ENCODE data around the gene LCK.
"Not testable (repeated sequence)": the region's sequence is repeated elsewhere in the genome, so short reads cannot be mapped to it uniquely, and the experiment has no call there.

The LCK gene

DNA sequence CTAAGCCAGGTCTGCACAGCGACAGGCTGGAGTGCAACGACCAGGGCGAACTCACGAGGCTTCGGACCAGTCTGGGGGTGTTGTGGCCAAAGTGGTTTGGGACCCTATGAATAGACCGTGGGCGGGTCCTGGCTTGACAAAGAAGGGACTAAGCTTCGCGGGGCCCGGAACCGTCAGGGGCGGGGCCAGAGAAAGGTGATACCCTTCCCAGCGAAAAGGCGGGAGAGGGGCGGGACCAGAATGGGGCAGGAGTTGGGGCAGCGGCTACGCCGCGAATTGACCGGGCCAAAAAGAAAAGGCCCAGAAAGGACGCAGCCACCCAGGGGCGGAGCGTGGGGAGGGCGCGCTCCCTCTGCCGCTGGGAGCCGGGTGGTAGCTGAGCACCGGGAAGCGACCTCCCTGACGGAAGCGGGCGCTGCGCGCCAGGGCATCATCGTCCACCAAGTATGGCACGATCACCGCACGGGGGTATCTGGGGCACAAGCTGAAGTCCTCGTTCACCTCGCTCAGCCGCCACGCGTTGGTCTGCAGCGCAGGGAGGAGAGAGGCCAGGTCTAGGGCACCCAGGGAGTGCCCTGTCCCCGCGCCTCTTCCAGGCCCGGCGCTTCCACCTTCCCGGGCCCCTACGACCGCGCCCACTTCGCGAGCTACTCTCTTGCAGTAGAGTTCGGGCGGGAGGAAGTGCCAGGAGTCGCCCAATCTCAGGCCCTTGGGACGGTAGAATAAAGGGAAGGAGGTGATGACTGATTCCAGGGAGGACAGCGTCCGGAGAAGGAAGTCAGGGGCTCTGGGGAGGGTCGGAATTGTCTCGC lies 10.7 kb upstream of the LCK start:
- peak; percentile 67 for DNase-seq

DNA sequence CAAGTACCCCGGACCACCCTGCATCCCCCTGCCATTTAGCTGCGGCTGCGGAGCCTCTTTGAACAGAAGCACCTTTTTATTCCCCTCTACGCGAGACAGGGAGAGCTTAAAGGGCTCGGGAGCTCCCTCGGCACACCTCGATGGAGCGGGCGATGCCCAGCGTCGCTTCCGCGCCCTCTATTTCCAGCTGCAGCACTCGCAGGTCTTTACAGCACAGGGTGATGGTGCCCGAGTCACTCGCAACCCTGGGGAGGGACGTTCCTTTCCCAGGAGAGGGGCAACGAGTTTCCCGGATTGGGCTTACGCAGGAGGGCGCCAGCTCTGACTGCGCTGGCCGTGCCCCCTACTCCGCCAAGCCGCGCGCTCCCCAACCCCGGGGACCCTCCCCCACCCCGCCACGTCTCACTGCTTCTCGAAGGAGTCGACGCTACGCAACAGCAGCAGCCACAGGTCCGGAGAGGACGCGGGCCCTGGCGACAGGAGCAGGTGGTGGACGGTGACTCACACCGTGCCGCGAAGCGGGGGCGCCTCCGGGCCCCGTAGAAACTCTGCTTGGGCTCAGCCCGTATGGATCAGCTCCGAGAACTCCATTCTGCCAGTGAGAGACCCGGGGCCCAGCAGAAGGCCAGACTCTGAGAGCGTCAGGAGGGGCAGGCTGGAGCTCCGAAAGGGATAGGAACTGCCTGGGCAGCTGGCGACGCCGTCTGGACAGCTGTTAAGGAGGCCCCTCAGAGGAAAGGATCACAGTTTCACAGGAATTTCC lies 9.9 kb upstream of the LCK start:
- peak; percentile 38 for DNase-seq

DNA sequence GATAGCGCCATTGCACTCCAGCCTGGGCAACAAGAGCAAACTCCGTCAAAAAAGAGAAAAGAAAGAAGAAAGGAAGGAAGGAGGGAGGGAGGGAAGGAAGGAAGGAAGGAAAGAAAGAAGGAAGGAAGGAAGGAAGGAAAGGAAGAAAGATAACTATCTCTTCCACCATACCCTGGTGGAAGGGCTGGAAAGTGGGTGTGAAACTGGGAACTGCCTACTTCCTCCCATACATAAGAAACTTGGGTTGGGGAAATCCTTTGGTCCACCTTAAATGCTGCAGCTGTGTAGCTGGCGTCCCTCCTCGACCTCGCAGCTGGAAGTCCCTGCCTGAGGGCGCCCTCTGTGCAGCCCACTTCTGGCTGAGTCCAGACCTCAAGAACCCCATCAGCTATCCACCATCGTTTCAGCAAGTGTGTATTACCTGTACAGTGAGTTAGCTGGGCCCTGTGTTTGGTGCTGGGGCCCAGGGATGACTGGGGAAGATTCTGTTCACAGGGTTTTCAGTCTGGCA lies 8.7 kb upstream of the LCK start:
- no peak for DNase-seq

DNA sequence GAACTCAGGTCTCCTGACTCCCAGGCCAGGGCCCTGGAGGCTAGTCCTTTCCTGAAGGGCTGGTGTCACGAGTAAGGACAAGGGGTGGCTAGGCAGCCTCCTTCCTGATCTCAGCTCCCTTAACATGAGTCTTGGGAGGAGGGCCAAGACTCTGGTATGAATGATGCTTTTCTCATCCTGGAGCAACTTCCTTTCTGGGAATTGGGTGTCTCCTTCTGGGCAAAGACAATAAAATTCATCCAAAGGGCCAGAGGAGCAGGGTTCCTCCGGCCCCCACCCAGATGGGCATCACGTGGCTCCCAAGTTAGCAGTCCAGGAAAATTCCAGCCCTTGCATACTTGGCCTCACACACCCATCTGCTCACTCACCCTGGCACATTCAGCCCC lies 4.2 kb upstream of the LCK start, which contains the start of gene FAM167B:
FAM167B (plus strand) TSS at position 335 of the 386 bp plus-strand sequence. CDS start 200 bp downstream, outside the sequence.
- no peak for DNase-seq

DNA sequence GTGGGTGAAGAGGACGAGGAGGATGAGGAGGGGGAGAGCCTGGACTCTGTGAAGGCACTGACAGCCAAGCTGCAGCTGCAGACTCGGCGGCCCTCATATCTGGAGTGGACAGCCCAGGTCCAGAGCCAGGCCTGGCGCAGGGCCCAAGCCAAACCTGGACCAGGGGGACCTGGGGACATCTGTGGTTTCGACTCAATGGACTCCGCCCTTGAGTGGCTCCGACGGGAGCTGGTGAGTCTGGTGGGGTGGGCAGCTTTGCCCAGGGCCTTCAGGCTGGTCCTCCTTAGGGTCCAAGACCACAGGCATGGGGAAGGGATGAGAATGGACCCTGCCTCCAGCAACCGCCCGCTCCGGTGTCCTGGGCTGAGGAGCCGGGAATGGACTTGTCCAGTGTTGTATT lies 3.6 kb upstream of the LCK start:
- DNase-seq: no peak

DNA sequence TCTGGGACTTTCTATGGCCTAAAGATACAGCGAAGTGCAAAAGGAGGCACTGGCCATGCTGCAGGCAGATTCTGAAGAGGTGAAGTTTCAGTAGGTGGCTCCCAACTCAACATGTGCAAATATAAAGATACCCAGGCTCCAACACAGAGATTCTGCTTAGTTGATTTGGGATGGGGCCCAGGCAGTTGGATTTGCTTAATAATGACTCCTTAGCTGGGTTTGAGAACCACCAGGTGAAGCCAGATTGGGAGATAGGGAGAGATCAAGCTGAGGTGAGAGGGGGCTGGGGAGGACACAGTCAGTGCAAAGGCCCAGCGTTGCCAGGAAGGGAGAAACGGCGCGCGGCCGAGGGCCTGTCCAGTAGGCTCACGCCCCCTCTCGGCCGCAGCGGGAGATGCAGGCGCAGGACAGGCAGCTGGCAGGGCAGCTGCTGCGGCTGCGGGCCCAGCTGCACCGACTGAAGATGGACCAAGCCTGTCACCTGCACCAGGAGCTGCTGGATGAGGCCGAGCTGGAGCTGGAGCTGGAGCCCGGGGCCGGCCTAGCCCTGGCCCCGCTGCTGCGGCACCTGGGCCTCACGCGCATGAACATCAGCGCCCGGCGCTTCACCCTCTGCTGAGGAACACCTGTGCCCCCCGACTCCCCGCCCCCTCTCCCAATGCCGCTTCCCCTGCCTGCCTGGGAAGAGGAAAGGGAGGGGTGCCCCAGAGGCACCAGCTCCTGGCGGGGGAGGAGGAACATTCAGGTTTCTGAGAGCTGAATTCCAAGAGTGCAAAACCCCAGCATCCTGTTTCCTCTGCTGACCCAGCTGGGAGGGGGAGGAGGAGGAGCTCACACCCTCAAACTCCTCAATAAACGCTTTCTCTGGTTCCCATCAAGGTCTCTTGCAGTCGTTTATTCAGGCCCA lies 2.8 kb upstream of the LCK start:
- DNase-seq: peak; percentile 80

DNA sequence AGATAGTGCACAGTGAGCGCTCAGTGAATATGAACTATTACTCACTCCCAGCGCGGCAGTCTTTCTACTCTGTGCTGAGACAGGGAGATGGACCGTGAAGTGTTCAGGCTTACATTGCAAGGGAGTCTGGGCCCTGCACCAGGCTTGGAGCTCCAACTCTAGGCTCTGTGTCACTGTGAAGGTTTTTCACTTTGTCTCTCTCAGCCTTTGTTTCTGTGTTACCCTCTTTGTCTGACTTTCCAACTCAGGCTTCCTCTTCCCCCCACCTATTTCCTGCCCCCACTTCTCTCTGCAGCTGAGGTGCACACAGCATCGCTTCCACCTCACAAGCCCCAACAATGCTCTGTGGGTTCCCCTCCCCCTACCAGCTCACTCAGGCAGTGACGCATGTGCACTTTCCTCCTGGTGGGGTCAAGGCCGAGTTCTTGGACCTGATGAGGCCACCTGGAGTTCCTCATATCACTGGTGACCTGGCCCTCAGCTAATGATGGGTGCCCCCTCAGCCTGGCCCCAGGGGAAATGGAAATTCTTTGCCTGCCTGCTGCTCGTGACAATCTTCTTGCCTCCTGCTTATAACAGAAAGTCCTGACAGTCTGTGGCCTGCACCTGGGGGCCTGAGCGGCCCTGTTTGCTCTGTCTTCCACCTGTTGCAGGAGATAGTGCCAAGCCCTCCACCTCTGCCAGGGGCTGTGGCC lies 1.1 kb upstream of the LCK start:
- DNase-seq: peak; percentile 89

DNA sequence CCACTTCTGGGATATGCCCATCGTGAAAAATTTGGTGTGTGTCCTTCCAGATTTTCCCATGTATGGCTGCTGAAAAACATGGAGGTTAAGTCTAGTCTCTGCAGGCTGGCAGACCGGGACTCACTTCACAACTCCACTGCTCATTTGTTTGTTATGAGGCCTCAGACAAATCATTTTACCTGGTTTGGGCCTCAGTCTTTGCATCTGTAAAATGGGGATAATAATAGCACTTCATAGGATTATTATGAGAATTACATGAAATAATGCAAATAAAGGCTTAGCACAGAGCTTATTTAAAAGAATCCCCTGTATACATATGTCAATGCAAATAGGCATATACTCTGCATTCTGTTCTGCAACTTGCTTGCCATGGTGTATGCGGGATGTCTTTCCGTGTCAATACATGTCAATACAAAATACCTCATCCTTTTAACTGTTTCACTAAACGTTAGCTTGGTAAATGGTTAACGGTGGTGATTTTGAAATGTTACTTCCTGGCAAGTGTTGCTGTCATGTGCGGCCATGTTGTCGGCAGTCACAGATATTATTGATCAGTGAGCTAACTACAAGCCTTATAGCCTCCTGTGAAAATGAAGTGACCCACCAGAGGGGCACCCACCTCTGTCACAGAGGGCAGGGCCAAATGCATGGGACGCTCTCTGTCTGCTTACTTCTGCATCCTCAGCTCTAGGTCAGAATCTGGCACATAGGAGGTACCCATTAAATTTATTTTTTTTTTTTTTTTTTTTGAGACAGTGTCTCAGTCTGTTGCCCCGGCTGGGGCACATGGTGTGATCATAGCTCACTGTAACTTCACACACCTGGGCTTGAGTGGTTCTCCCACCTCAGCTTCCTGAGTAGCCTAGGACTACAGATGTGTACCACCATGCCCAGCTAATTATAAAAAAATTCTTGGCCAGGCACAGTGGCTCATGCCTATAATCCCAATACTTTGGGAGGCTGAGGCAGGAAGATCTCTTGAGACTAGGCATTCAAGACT lies 4.3 kb downstream of the LCK start:
- peak; percentile 47 for DNase-seq

DNA sequence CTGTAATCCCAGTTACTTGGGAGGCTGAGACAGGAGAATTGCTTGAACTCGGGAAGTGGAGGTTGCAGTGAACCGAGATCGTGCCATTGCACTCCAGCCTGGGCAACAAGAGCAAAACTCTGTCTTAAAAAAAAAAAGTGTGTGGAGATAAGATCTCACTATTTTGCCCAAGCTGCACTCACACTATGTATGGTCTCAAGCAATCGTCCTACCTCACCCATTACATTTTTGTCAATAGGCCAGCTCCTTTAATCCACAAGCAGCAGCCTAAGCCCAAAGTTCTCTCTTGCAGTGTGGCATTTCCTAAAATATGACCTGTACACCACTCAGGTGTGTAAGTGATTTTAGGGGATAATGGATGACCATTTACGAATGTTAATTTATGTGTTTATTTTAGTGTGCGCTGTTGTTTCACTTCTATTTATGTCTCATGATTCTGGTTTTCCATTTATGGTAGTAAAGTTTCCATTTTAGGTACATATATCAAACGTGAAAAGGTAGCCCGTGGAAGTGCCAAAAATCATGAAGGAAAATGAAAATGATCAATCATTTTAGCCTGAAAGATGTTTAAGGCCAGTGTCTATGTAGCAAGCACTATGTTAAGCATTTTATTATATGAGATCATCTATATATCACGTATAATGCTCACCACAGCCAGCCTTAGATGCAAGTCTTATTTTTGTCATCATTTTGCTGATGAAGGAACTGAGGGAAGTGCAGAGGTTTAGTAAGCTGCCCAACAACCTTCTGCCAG lies 5.6 kb downstream of the LCK start:
- DNase-seq: peak; percentile 32

DNA sequence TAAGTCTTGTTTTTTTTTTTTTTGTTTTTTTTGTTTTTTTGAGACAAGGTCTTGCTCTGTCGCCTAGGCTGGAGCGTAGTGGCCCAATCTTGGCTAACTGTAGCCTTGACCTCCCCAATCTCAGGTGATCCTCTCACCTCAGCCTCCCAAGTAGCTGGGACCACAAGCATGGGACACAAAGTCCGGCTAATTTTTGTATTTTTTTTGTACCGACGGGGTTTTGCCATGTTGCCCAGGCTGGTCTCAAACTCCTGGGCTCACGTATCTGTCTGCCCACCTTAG lies 6.1 kb downstream of the LCK start:
- DNase-seq: no peak

DNA sequence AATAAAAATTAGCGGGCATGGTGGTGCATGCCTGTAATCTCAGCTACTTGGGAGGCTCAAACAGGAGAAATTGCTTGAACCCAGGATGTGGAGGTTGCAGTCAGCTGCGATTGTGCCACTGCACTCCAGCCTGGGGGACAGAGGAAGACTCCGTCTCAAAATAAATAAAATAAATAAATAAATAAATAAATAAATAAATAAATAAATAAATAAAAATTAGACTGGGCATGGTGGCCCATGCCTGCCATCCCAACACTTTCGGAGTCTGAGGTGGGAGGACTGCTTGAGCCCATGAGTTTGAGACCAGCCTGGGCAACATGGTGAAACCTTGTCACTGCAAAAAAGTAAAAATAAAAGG lies 12.2 kb downstream of the LCK start:
- DNase-seq: not testable (repeated sequence)

DNA sequence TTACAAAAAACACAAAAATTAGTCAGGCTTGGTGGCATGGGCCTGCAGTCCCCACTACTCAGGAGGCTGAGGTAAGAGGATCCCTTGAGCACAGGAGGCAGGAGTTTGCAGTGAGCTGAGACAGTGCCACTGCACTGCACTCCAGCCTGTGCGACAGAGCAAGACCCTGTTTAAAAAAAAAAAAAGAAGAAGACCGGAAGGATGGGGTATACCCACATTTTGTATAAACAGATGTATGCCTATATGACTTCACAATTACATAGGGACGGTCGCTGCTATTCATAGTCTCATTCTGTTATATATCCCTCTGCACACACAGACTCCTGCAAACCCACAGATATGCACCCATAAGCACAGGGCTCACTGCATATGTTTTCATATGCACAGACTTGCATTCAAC lies 12.7 kb downstream of the LCK start:
- DNase-seq: no peak

DNA sequence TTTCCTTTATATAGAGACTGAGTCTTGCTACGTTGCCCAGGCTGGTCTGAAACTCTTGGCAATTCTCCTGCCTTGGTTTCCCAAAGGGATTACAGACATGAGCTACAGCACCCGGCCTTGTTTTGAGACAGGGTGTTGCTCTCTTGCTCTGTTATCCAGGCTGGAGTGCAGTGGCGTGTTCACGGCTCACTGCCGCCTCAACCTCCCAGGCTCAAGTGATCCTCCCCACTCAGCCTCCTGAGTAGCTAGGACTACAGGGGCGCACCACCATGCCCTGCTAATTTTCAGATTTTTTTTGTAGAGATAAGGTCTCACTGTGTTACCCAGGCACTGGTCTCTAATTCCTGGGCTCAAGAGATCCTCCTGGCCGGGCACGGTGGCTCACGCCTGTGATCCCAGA lies 14.8 kb downstream of the LCK start:
- DNase-seq: no peak

DNA sequence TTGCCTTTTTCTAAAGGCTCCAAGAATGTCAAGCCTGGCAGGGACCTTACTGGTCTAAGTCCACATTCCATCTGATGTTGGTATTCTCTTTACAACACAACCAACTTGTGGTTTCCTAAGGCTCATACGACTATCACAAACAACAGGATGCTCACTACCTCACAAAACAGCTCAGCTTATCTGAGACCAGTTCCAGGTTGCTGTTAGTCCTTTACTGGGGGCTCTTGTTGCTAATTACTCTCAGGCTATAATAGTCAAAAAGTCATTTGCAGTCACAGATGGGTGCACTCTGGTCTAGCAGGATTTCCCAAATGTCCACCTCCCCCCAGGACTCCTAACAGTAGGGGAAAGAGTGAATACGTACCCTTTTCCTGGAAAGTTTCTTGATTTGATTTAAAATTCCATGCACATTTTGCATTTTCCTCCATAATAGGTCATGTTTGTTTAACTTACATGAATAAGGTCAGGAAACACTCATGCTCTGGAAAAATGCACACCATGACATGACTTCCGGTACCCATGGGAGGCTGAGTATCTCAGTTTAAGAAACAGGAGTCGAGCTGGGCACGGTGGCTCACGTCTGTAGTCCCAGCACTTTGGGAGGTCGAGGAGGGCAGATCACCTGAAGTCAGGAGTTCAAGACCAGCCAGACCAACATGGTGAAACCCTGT lies 16.0 kb downstream of the LCK start:
- no peak for DNase-seq

DNA sequence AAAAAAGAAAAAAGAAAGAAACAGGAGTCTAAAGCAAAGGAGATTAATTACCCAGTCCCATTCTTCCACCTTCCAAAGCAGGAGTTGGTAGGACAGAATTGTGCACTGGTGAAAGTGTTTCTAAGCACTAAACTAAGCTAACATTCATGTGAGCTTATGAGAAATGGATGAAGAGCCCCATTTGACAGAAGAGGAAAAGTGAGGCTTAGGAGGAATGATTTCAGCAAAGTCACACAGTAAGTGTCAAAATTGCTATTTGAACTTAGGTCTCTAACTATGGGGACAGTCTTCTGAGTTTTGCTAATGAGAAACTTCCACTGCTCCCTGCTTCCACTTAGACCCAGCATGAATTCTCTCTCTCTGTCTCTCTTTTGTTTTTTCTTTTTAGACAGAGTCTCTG lies 18.7 kb downstream of the LCK start:
- no peak for DNase-seq

DNA sequence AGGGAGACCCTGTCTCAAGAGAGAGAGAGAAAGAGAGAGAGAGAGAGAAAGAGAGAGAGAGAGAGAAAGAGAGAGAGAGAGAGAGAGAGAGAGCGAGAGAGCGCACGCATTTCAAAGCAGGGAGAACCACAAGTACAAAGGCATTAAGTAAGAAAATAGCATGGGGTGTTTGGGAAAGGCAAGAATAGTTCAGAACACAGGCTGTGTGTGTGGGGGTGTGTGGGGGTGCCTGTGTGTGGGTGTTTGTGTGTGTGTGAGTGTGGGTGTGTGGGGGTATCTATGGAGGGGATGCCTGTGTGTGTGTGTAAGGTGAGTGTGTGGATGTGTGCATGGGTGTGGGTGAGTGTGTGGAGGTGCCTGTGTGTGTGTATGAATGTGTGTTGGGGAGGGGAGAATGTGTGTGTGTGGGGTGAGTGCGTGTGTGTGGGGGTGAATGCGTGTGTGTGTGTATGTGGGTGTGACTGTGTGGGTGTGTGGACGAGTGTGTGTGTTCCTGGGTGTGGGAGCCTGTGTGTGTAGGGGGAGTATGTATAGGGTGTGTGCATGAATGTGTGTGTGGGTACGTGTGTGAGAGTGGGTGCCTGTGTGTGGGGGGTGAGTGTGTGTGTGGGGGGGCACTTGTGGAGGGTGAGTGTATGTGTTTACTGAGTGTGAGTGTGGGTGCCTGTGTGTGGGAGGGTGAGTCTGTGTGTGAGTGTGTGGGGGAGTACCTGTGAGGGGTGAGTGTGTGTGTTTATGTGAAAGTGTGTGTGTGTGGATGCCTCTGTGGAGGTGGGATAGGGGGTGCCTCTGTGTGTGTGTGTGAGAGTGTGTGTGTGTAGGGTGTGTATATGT lies 21.7 kb downstream of the LCK start:
- DNase-seq: peak; percentile 57

DNA sequence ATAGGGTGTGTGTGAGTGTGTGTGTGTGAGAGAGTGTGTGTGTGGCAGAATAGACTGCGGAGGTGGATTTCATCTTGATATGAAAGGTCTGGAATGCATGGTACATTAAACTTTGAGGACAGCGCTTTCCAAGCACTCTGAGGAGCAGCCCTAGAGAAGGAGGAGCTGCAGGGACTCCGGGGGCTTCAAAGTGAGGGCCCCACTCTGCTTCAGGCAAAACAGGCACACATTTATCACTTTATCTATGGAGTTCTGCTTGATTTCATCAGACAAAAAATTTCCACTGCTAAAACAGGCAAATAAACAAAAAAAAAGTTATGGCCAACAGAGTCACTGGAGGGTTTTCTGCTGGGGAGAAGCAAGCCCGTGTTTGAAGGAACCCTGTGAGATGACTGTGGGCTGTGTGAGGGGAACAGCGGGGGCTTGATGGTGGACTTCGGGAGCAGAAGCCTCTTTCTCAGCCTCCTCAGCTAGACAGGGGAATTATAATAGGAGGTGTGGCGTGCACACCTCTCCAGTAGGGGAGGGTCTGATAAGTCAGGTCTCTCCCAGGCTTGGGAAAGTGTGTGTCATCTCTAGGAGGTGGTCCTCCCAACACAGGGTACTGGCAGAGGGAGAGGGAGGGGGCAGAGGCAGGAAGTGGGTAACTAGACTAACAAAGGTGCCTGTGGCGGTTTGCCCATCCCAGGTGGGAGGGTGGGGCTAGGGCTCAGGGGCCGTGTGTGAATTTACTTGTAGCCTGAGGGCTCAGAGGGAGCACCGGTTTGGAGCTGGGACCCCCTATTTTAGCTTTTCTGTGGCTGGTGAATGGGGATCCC lies 22.5 kb downstream of the LCK start:
- peak; percentile 83 for DNase-seq

Measured in CD4-positive, alpha-beta T cell treated with Interleukin-21 for 1 hour (primary cell).